Gastrocnemius medialis (tissue), 4 donors: ENCODE results near the gene MINDY4B.

Source experiments
- CTCF ChIP-seq, 5 experiments: fragments of 450-650 bp in 3 of 5; fragments of 200-600 bp in 2 of 5; sonication (generic) in 2 of 5; IDR thresholded peaks in 4 of 5; conservative IDR thresholded peaks in 1 of 5; 1 replicate in 4 of 5; 2 replicates in 1 of 5; pipeline ENCODE4 v1.5.1; 2016 to 2019; ENCODE audit warnings: antibody characterized with exemption in 5 of 5, mild to moderate bottlenecking in 3 of 5, moderate library complexity in 3 of 5
- POLR2A ChIP-seq, 2 donors: fragments of 450-650 bp; IDR thresholded peaks; one replicate each; pipeline ENCODE4 v1.6.1; 2017; ENCODE audit warnings: antibody characterized with exemption in 2 of 2, mild to moderate bottlenecking in 2 of 2, moderate library complexity in 2 of 2

DNA sequence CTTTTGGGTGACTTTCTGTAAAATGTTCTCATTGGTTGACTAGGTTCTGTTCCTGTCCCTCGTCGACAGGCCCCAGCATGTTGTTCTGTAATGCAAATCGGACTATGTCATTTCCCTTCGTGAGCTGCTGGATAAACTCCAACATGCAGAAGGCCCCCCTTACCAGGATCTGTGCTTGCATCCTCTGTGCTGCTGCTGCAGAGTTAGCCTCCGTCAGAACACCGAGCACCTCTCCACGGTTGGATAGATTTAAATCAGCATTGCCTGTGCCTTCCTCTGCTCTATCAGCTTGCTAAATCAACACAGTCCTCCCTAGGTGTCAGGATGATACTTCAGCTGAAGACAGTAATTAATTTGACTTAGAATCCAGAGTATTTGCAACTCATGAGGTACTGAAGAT lies 12.7 kb upstream of the MINDY4B start:
- no peak for TF ChIP-seq POLR2A (IDR thresholded peaks at IDR 0.05)
- TF ChIP-seq CTCF (IDR thresholded peaks at IDR 0.05 in 4 of 5, conservative IDR thresholded peaks at IDR 0.05 in 1 of 5), result no peak
